ENCODE data around the gene COL23A1.

The COL23A1 gene

GRCh38 chr5:178590141-178590923 is at the start of gene COL23A1:
TSS of gene COL23A1 (minus strand) at chr5:178590393.
- H3K4me3 ChIP-seq (ENCODE audit: low read depth, low read length): peak within 1 kb of the TSS; percentile 53
- no peak for DNase-seq (ENCODE audit: low read depth)

GRCh38 chr5:178637356-178638074 is 47.3 kb upstream of the COL23A1 start:
- DNase-seq (ENCODE audit: low read depth): no peak
- no peak overlapping the region for H3K4me3 ChIP-seq (ENCODE audit: low read depth, low read length)

- DNase-seq (ENCODE audit: low read depth): no peak
- no peak overlapping the region for H3K4me3 ChIP-seq (ENCODE audit: low read depth, low read length)
These were observed 42.1 kb upstream of the COL23A1 start for GRCh38 chr5:178632285-178632684.

GRCh38 chr5:178630951-178631350 is 40.8 kb upstream of the COL23A1 start:
- DNase-seq (ENCODE audit: low read depth): no peak
- H3K4me3 ChIP-seq (ENCODE audit: low read depth, low read length): no peak overlapping the region

- peak; percentile 68 for DNase-seq (ENCODE audit: low read depth)
- no peak overlapping the region for H3K4me3 ChIP-seq (ENCODE audit: low read depth, low read length)
These were observed 40.3 kb upstream of the COL23A1 start for GRCh38 chr5:178630475-178630930.

GRCh38 chr5:178627259-178627598 is 37.0 kb upstream of the COL23A1 start:
- DNase-seq (ENCODE audit: low read depth): no peak
- H3K4me3 ChIP-seq (ENCODE audit: low read depth, low read length): peak overlapping the region; percentile 84

GRCh38 chr5:178626484-178627258 is 36.5 kb upstream of the COL23A1 start, which contains the start of gene CLK4:
TSS of gene CLK4 (minus strand) at chr5:178627050. CDS start at chr5:178623416, 3,634 bp downstream.
- H3K4me3 ChIP-seq (ENCODE audit: low read depth, low read length): peak within 1 kb of the TSS; percentile 84
- peak; percentile 83 for DNase-seq (ENCODE audit: low read depth)

GRCh38 chr5:178625679-178626483 is 35.7 kb upstream of the COL23A1 start:
- no peak for DNase-seq (ENCODE audit: low read depth)
- H3K4me3 ChIP-seq (ENCODE audit: low read depth, low read length): peak overlapping the region; percentile 84

- peak overlapping the region; percentile 84 for H3K4me3 ChIP-seq (ENCODE audit: low read depth, low read length)
These were observed 34.7 kb upstream of the COL23A1 start for GRCh38 chr5:178624631-178625546.

GRCh38 chr5:178622679-178623247 is 32.6 kb upstream of the COL23A1 start:
- no peak for DNase-seq (ENCODE audit: low read depth)
- no peak overlapping the region for H3K4me3 ChIP-seq (ENCODE audit: low read depth, low read length)

More at GRCh38 chr5:178624631-178625546, 34.7 kb upstream of the COL23A1 start:
- DNase-seq (ENCODE audit: low read depth): no peak

GRCh38 chr5:178619390-178619789 is 29.2 kb upstream of the COL23A1 start:
- H3K4me3 ChIP-seq (ENCODE audit: low read depth, low read length): no peak overlapping the region
- no peak for DNase-seq (ENCODE audit: low read depth)

- no peak for DNase-seq (ENCODE audit: low read depth)
- H3K4me3 ChIP-seq (ENCODE audit: low read depth, low read length): no peak overlapping the region
These were observed 22.1 kb upstream of the COL23A1 start for GRCh38 chr5:178612299-178612698.

- no peak overlapping the region for H3K4me3 ChIP-seq (ENCODE audit: low read depth, low read length)
- no peak for DNase-seq (ENCODE audit: low read depth)
These were observed 16.1 kb upstream of the COL23A1 start for GRCh38 chr5:178606269-178606668.

GRCh38 chr5:178605788-178606187 is 15.6 kb upstream of the COL23A1 start:
- H3K4me3 ChIP-seq (ENCODE audit: low read depth, low read length): no peak overlapping the region
- DNase-seq (ENCODE audit: low read depth): no peak

- no peak overlapping the region for H3K4me3 ChIP-seq (ENCODE audit: low read depth, low read length)
- no peak for DNase-seq (ENCODE audit: low read depth)
These were observed 12.6 kb upstream of the COL23A1 start for GRCh38 chr5:178602752-178603151.

- no peak for DNase-seq (ENCODE audit: low read depth)
- H3K4me3 ChIP-seq (ENCODE audit: low read depth, low read length): no peak overlapping the region
These were observed 5.6 kb upstream of the COL23A1 start for GRCh38 chr5:178595750-178596149.

- no peak overlapping the region for H3K4me3 ChIP-seq (ENCODE audit: low read depth, low read length)
- DNase-seq (ENCODE audit: low read depth): no peak
These were observed 5.0 kb upstream of the COL23A1 start for GRCh38 chr5:178595150-178595549.

- no peak for DNase-seq (ENCODE audit: low read depth)
- peak overlapping the region; percentile 53 for H3K4me3 ChIP-seq (ENCODE audit: low read depth, low read length)
These were observed 781 bp upstream of the COL23A1 start for GRCh38 chr5:178590924-178591423.
